Naive thymus-derived CD4-positive, alpha-beta T cell (primary cell): Measurements from ENCODE around the gene TRAPPC14. TPM values are rescaled to one million over a fixed set of nuclear protein-coding genes. Genes with fewer than 3 reads are reported as not detected.

ENCODE experiments used
- ATAC-seq: fragments of 150-1000 bp; cut with Tn5 transposase; 2 replicates; pipeline ENCODE4 v1.10.0; 2021; ENCODE audit warnings: mild to moderate bottlenecking, moderate library complexity
- CTCF ChIA-PET: fragments of 350-600 bp; sonication (Branson Sonifier 250); formaldehyde crosslinking; loops from one replicate; lab custom pipeline; 2021; ENCODE audit warnings: antibody characterized with exemption; lab: Charles Lee
- POLR2A ChIA-PET: fragments of 350-600 bp; sonication (Branson Sonifier 250); formaldehyde crosslinking; loops from one replicate; lab custom pipeline; 2021; ENCODE audit warnings: antibody characterized with exemption, inconsistent platforms; lab: Charles Lee
- DNase-seq, 9 donors: peaks; one replicate each; pipeline versions ENCODE4 v3.0.0 to v3.0.0-alpha.2; 2020 to 2022; ENCODE audit warnings: mixed read lengths in 1 of 9
- H3K27ac ChIP-seq: one replicate; pipeline ENCODE4 v1.7.0; 2013; ENCODE audit warnings: mild to moderate bottlenecking, low read depth, low read length, moderate library complexity
- H3K27me3 ChIP-seq, 2 donors: one replicate each; pipeline ENCODE4 v1.7.0; 2013; ENCODE audit warnings: low read length in 2 of 2, mild to moderate bottlenecking in 2 of 2, moderate library complexity in 2 of 2; ENCODE audit not compliant: control insufficient read depth in 2 of 2, insufficient read depth in 2 of 2
- H3K36me3 ChIP-seq, 3 experiments: 1 replicate in 2 of 3; 2 replicates in 1 of 3; pipeline ENCODE4 v1.7.0; 2013; ENCODE audit warnings: low read length in 3 of 3, mild to moderate bottlenecking in 3 of 3, moderate library complexity in 1 of 3; ENCODE audit not compliant: insufficient read depth in 3 of 3, control insufficient read depth in 2 of 3
- H3K4me1 ChIP-seq, 2 donors: one replicate each; pipeline ENCODE4 v1.7.0; 2013; ENCODE audit warnings: low read length in 2 of 2, mild to moderate bottlenecking in 2 of 2, moderate library complexity in 1 of 2; ENCODE audit not compliant: control insufficient read depth in 2 of 2, insufficient read depth in 2 of 2
- H3K4me3 ChIP-seq: 2 replicates; pipeline ENCODE4 v1.7.0; 2013; ENCODE audit warnings: mild to moderate bottlenecking, low read length
- H3K9me3 ChIP-seq, 3 experiments: 1 replicate in 2 of 3; 2 replicates in 1 of 3; pipeline ENCODE4 v1.7.0; 2013; ENCODE audit warnings: low read length in 3 of 3; ENCODE audit not compliant: control insufficient read depth in 2 of 3
- H3K27ac Mint-ChIP-seq, 9 donors: one replicate each; pipeline ENCODE4 v1.8.0; 2020 to 2022; ENCODE audit warnings: mixed read lengths in 9 of 9, mild to moderate bottlenecking in 8 of 9, moderate library complexity in 5 of 9, inconsistent platforms in 2 of 9
- H3K27me3 Mint-ChIP-seq, 5 donors: one replicate each; pipeline ENCODE4 v1.8.0; 2021 to 2022; ENCODE audit warnings: mixed read lengths in 5 of 5, mild to moderate bottlenecking in 1 of 5
- H3K36me3 Mint-ChIP-seq, 5 donors: one replicate each; pipeline ENCODE4 v1.8.0; 2020 to 2022; ENCODE audit warnings: mixed read lengths in 5 of 5, mild to moderate bottlenecking in 3 of 5, inconsistent platforms in 1 of 5
- H3K4me1 Mint-ChIP-seq, 7 donors: one replicate each; pipeline ENCODE4 v1.8.0; 2020 to 2022; ENCODE audit warnings: mixed read lengths in 7 of 7, mild to moderate bottlenecking in 3 of 7, inconsistent platforms in 1 of 7
- H3K4me3 Mint-ChIP-seq, 10 donors: one replicate each; pipeline ENCODE4 v1.8.0; 2020 to 2022; ENCODE audit warnings: mild to moderate bottlenecking in 10 of 10, mixed read lengths in 10 of 10, moderate library complexity in 6 of 10, inconsistent platforms in 2 of 10
- H3K9me3 Mint-ChIP-seq, 11 donors: one replicate each; pipeline ENCODE4 v1.8.0; 2020 to 2022; ENCODE audit warnings: mixed read lengths in 11 of 11, mild to moderate bottlenecking in 4 of 11, inconsistent platforms in 1 of 11, moderate library complexity in 1 of 11
- intact Hi-C, 2 donors: fragments of 100-400 bp; cut with micrococcal nuclease; formaldehyde crosslinking; loops; one replicate each; pipeline ENCODE4 v1.15.1; 2023
- polyA plus RNA-seq, 2 donors: library from polyadenylated mRNA; unstranded; fragments of 300-500 nt; fragmentation: Illumina TruSeq; gene quantifications; one replicate each; pipeline ENCODE4 v1.2.3, GENCODE V29; 2021
- total RNA-seq, 6 experiments: library from RNA in 5 of 6; stranded (reverse) in 5 of 6; gene quantifications; 1 replicate in 5 of 6; 2 replicates in 1 of 6; pipeline ENCODE4 v1.2.3 and lab custom pipeline; 2021 to 2026

TRAPPC14 gene
- total and polyA plus RNA-seq, 7 experiments from 2014 or later, result 3.2 to 102 (median 63.8) TPM

- Histone ChIP-seq H3K27ac (no peak overlapping the region), H3K4me3 (no peak overlapping the region), H3K4me1 (no peaks in the 10 kb centered on the region), H3K36me3 (peaks cover 0 to 79% (median 27%) of the 10 kb centered on the region in 3 experiments), H3K9me3 (no peaks in the 10 kb centered on the region), H3K27me3 (no peaks in the 10 kb centered on the region)
- peaks cover 0 to 5% (median 0%) of the 10 kb centered on the region in 7 donors for H3K4me1 Mint-ChIP-seq
- ChIA-PET POLR2A (no interaction called here), CTCF (no interaction called here)
- no peak for ATAC-seq
- DNase-seq, result no peak
- H3K36me3 Mint-ChIP-seq, result peaks cover 0 to 36% (median 6%) of the 10 kb centered on the region in 5 donors
- intact Hi-C loops, result loop anchor here in 1 of 2 donors (10.0 kb wide), 2 partner anchors 475 to 555 kb away; partner anchors contain the start of genes FAM200A, FBXO24, LRCH4 and ZNF655
- no peak overlapping the region for H3K4me3 Mint-ChIP-seq
- no peaks in the 10 kb centered on the region for H3K9me3 Mint-ChIP-seq
- no peak overlapping the region for H3K27ac Mint-ChIP-seq
- no peaks in the 10 kb centered on the region for H3K27me3 Mint-ChIP-seq
These were observed 48.9 kb downstream of the TRAPPC14 start for GRCh38 chr7:100109521-100110163.

- Mint-ChIP-seq H3K9me3 (no peaks in the 10 kb centered on the region), H3K27ac (no peak overlapping the region), H3K4me1 (peaks cover 0 to 9% (median 4%) of the 10 kb centered on the region in 7 donors), H3K36me3 (peaks cover 0 to 25% (median 6%) of the 10 kb centered on the region in 5 donors), H3K27me3 (no peaks in the 10 kb centered on the region), H3K4me3 (no peak overlapping the region)
- no peak overlapping the region for H3K4me3 ChIP-seq
- ChIA-PET CTCF (no interaction called here), POLR2A (interaction anchor here (1.6 kb wide), 1 partner anchor 12 kb away, joined by 7 read pairs; the partner anchor contains the start of gene CNPY4)
- ATAC-seq (no peak), DNase-seq (no peak)
- no peaks in the 10 kb centered on the region for H3K9me3 ChIP-seq
- intact Hi-C loops, result loop anchor here in 1 of 2 donors (10.0 kb wide), 2 partner anchors 477 to 553 kb away; partner anchors contain the start of genes FAM200A, FBXO24, LRCH4 and ZNF655
- peaks cover 0 to 66% (median 18%) of the 10 kb centered on the region in 3 experiments for H3K36me3 ChIP-seq
- no peak overlapping the region for H3K27ac ChIP-seq
- no peaks in the 10 kb centered on the region for H3K27me3 ChIP-seq
- no peaks in the 10 kb centered on the region for H3K4me1 ChIP-seq
These were observed 50.6 kb downstream of the TRAPPC14 start for GRCh38 chr7:100107890-100108289.

- Histone ChIP-seq H3K27ac (no peak overlapping the region), H3K4me1 (peaks cover 0 to 2% of the 10 kb centered on the region in 2 donors), H3K9me3 (no peaks in the 10 kb centered on the region), H3K27me3 (no peaks in the 10 kb centered on the region), H3K4me3 (no peak overlapping the region), H3K36me3 (peaks cover 0 to 60% (median 18%) of the 10 kb centered on the region in 3 experiments)
- Mint-ChIP-seq H3K36me3 (peaks cover 0 to 22% (median 6%) of the 10 kb centered on the region in 5 donors), H3K27me3 (no peaks in the 10 kb centered on the region), H3K27ac (no peak overlapping the region), H3K4me3 (no peak overlapping the region), H3K9me3 (no peaks in the 10 kb centered on the region), H3K4me1 (peaks cover 0 to 15% (median 9%) of the 10 kb centered on the region in 7 donors)
- intact Hi-C loops, result loop anchor here in 1 of 2 donors (10.0 kb wide), 2 partner anchors 478 to 552 kb away; partner anchors contain the start of genes FAM200A, FBXO24, LRCH4 and ZNF655
- ATAC-seq, result no peak
- ChIA-PET CTCF (no interaction called here), POLR2A (interaction anchor here (1.6 kb wide), 1 partner anchor 13 kb away, joined by 7 read pairs; the partner anchor contains the start of gene CNPY4)
- no peak for DNase-seq
These were observed 51.3 kb downstream of the TRAPPC14 start for GRCh38 chr7:100107125-100107737.

DNA sequence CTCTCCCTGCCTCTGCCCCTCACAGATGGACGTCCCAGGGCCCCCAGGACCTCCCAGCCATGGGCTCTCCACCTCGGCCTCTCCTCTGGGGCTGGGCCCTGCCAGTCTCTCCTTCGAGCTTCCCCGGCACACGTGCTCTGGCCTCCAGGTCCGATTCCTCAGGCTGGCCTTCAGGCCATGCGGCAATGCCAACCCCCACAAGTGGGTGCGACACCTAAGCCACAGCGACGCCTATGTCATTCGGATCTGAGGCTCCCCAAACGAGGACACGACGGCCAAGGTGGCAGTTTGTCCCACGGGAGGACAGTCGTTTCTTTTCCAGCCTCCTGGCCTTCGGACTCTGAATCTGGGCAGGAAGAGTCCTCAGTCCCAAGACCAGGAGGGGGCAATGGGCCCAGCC is 51.9 kb downstream of the TRAPPC14 start:
- H3K4me1 Mint-ChIP-seq, result peaks cover 0 to 15% (median 9%) of the 10 kb centered on the region in 7 donors
- H3K4me1 ChIP-seq, result peaks cover 0 to 2% of the 10 kb centered on the region in 2 donors
- no peaks in the 10 kb centered on the region for H3K27me3 ChIP-seq
- H3K9me3 ChIP-seq, result no peaks in the 10 kb centered on the region
- no peaks in the 10 kb centered on the region for H3K27me3 Mint-ChIP-seq
- H3K27ac ChIP-seq, result no peak overlapping the region
- DNase-seq, result no peak
- ChIA-PET CTCF (no interaction called here), POLR2A (interaction anchor here (1.6 kb wide), 1 partner anchor 13 kb away, joined by 7 read pairs; the partner anchor contains the start of gene CNPY4)
- H3K4me3 Mint-ChIP-seq, result no peak overlapping the region
- H3K27ac Mint-ChIP-seq, result no peak overlapping the region
- no peaks in the 10 kb centered on the region for H3K9me3 Mint-ChIP-seq
- H3K36me3 ChIP-seq, result peaks cover 0 to 54% (median 17%) of the 10 kb centered on the region in 3 experiments
- ATAC-seq, result no peak
- no peak overlapping the region for H3K4me3 ChIP-seq
- intact Hi-C loops, result loop anchor here in 1 of 2 donors (10.0 kb wide), 2 partner anchors 478 to 552 kb away; partner anchors contain the start of genes FAM200A, FBXO24, LRCH4 and ZNF655
- H3K36me3 Mint-ChIP-seq, result peaks cover 0 to 22% (median 6%) of the 10 kb centered on the region in 5 donors

DNA sequence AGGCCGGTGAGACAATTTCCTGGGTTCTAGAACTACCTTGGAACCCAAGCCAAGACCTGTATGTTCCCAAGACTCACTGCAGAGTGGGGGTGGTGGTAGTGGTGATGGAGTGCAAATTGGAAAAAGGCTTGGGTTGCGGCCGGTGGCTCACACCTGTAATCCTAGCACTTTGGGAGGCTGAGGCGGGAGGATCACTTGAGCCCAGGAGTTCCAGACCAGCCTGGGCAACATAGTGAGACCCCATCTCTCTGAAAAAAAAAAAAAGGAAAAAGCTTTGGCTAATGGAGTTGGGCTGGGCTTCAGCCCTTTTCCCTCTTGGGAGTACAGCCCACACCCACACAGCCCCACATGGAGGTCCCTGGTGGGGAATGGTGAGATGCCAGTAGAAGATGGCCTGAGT is 53.0 kb downstream of the TRAPPC14 start:
- no peak for DNase-seq
- Histone ChIP-seq H3K4me1 (peaks cover 0 to 2% of the 10 kb centered on the region in 2 donors), H3K9me3 (no peaks in the 10 kb centered on the region), H3K27ac (no peak overlapping the region), H3K27me3 (no peaks in the 10 kb centered on the region), H3K36me3 (peaks cover 0 to 48% (median 11%) of the 10 kb centered on the region in 3 experiments), H3K4me3 (no peak overlapping the region)
- ChIA-PET POLR2A (no interaction called here), CTCF (no interaction called here)
- Mint-ChIP-seq H3K27ac (no peak overlapping the region), H3K36me3 (peaks cover 0 to 18% (median 6%) of the 10 kb centered on the region in 5 donors), H3K27me3 (no peaks in the 10 kb centered on the region), H3K9me3 (peaks cover 0 to under 1% (median 0%) of the 10 kb centered on the region in 11 donors), H3K4me3 (peak overlapping the region in 1 of 10 donors; percentile 16), H3K4me1 (peaks cover 0 to 15% (median 9%) of the 10 kb centered on the region in 7 donors)
- no peak for ATAC-seq
- intact Hi-C loops, result loop anchor here in 1 of 2 donors (10.0 kb wide), 2 partner anchors 479 to 551 kb away; partner anchors contain the start of genes FAM200A, FBXO24, LRCH4 and ZNF655
